ENCODE data around the gene FNBP1.

- TF ChIP-seq CTCF (IDR thresholded peaks at IDR 0.05) (no peak), POLR2A (IDR thresholded peaks at IDR 0.05) (no peak)
Measured at GRCh38 chr9:130089141-130089540, 46.2 kb upstream of the FNBP1 start.

All from body of pancreas (tissue), 4 donors.